Right lobe of liver (tissue), 6 donors: ENCODE measurements around the gene LDLRAD4. TPM values are rescaled to one million over a fixed set of nuclear protein-coding genes. Genes with fewer than 3 reads are reported as not detected.

Source experiments
- ATAC-seq, 4 donors: fragments of 200-7000 bp; cut with Tn5 transposase; one replicate each; pipeline ENCODE4 v1.9.1; 2020; ENCODE audit warnings: mild to moderate bottlenecking in 4 of 4, moderate library complexity in 4 of 4
- DNase-seq, 3 donors: peaks; one replicate each; pipeline ENCODE4 v3.0.0-alpha.2; 2020
- H3K27ac ChIP-seq, 3 donors: fragments of 200-600 bp; one replicate each; pipeline ENCODE4 v1.8.0; 2022
- H3K27me3 ChIP-seq, 2 donors: fragments of 200-600 bp; one replicate each; pipeline ENCODE4 v1.8.0; 2022
- H3K36me3 ChIP-seq, 4 donors: fragments of 200-600 bp; sonication (generic) in 1 of 4; one replicate each; pipeline versions ENCODE4 v1.5.1 to v1.8.0; 2017 to 2022; ENCODE audit warnings: control low read depth in 1 of 4
- H3K4me1 ChIP-seq, 4 donors: fragments of 200-600 bp; sonication (generic) in 1 of 4; one replicate each; pipeline versions ENCODE4 v1.5.1 to v1.8.0; 2017 to 2022; ENCODE audit warnings: control low read depth in 1 of 4
- H3K4me3 ChIP-seq, 3 donors: fragments of 200-600 bp; one replicate each; pipeline ENCODE4 v1.8.0; 2022
- H3K9me3 ChIP-seq, 4 donors: fragments of 200-600 bp; sonication (generic) in 1 of 4; one replicate each; pipeline versions ENCODE4 v1.5.1 to v1.8.0; 2017 to 2022; ENCODE audit warnings: control low read depth in 1 of 4
- POLR2A ChIP-seq: fragments of 450-650 bp; IDR thresholded peaks from one replicate; pipeline ENCODE4 v1.6.1; 2017; ENCODE audit warnings: antibody characterized with exemption, mild to moderate bottlenecking
- WGBS: methylation state at CpG from one replicate; pipeline ENCODE4 v1.1.6; 2018; ENCODE audit warnings: low coverage, low lambda C conversion rate; ENCODE audit not compliant: insufficient coverage; ENCODE audit errors: missing lambda C conversion rate; 5-methylcytosine and 5-hydroxymethylcytosine counted together
- intact Hi-C, 2 donors: fragments of 100-400 bp; cut with DNase I; formaldehyde crosslinking; loops; one replicate each; pipeline versions ENCODE4 v1.11.2 to v1.14.1; 2022
- total RNA-seq, 6 experiments: library from RNA; depleted of rRNA in 2 of 6; stranded (reverse); fragments of >200 nt in 2 of 6; fragmentation: NEBNext Ultra II Directional in 3 of 6; extraction: Animal tissue kit (Norgen Biotek cat#: 25700) in 3 of 6; gene quantifications; one replicate each; pipeline versions ENCODE4 v1.1.0 to v1.2.4, GENCODE V29; 2016 to 2023
- TF ChIP-seq, protein P1 (sequence below), 4 donors: fragments of 200-600 bp in 3 of 4; fragments of 450-650 bp in 1 of 4; IDR thresholded peaks; one replicate each; pipeline versions ENCODE4 v1.5.1 to v1.8.0; 2016 to 2022; ENCODE audit warnings: antibody characterized with exemption in 4 of 4, mild to moderate bottlenecking in 2 of 4
- donor health status: DM: no; HTN: yes; CAD: no.
- donor health status: DM: no; HTN: no; CAD: no.
- donor health status: DM: no; HTN: no; CAD: no.
- donor health status: DM: no; HTN: yes; CAD: no.
- donor health status: DM: no; HTN: yes; CAD: no.

Gene LDLRAD4
- total RNA-seq, 6 experiments from 2014 or later: 10.6 to 66.4 (median 18.7) TPM

DNA sequence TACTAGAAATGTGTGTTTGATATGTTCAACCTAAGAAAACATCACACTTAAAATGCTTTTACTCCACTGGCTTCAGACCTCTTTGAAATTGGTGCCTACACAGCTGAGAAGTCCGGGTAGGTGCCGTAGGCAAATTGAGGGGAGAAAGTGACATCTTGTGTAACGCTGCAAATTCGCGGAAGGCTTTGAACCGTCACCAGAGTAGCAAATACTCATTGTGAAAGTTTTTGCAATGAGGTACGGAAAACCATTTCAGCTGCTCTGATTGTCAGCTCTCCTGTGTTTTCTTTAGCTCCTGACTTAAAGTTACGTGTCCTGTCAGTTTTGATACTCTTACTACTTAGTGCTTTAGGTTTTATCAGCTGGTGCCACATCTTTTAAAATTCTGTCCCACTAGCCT, 283.3 kb downstream of the LDLRAD4 start:
- TF ChIP-seq, protein P1, sequence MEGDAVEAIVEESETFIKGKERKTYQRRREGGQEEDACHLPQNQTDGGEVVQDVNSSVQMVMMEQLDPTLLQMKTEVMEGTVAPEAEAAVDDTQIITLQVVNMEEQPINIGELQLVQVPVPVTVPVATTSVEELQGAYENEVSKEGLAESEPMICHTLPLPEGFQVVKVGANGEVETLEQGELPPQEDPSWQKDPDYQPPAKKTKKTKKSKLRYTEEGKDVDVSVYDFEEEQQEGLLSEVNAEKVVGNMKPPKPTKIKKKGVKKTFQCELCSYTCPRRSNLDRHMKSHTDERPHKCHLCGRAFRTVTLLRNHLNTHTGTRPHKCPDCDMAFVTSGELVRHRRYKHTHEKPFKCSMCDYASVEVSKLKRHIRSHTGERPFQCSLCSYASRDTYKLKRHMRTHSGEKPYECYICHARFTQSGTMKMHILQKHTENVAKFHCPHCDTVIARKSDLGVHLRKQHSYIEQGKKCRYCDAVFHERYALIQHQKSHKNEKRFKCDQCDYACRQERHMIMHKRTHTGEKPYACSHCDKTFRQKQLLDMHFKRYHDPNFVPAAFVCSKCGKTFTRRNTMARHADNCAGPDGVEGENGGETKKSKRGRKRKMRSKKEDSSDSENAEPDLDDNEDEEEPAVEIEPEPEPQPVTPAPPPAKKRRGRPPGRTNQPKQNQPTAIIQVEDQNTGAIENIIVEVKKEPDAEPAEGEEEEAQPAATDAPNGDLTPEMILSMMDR (IDR thresholded peaks at IDR 0.05): no peak
- TF ChIP-seq POLR2A: no peak
- intact Hi-C loops: no loop called here
- Histone ChIP-seq H3K4me3 (no peak overlapping the region), H3K27ac (peak overlapping the region; percentile 8 to 78 (median 26)), H3K9me3 (no peaks in the 10 kb centered on the region), H3K27me3 (no peaks in the 10 kb centered on the region), H3K36me3 (no peaks in the 10 kb centered on the region), H3K4me1 (peaks cover 0 to 25% (median 12%) of the 10 kb centered on the region in 4 donors)
- ATAC-seq (peak; percentile 66 to 76 (median 70)), DNase-seq (peak in 1 of 3 donors; percentile 64)
- 13% methylated on average over 4 of the region's 8 CpGs for WGBS

DNA sequence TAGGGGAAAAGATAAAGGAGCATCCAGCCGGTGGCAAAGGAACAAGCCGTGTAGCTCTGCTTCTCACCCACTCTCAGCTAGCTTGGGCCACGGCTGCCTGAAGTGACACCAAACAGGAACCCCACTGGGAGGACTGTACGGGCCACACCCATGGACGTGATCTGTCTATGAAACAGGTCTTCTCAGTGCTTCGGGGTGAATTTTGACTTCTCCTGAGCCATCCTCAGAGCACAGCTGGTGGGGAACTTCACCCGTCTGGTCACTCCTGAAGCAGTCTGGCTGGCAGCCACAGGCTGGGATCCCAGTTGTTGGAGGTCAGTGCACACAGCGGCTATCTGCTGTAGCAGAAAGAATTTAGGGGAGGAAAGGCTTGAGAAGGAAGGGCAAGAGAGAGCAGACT, 284.0 kb downstream of the LDLRAD4 start:
- H3K9me3 ChIP-seq: no peaks in the 10 kb centered on the region
- intact Hi-C loops: no loop called here
- no peaks in the 10 kb centered on the region for H3K36me3 ChIP-seq
- peaks cover 0 to 25% (median 12%) of the 10 kb centered on the region in 4 donors for H3K4me1 ChIP-seq
- no peak for TF ChIP-seq POLR2A
- TF ChIP-seq, protein P1 (IDR thresholded peaks at IDR 0.05): no peak
- H3K27ac ChIP-seq: peak overlapping the region in 1 of 3 donors; percentile 78
- peak in 2 of 3 donors; percentile 55 to 73 for DNase-seq
- 50% methylated on average over 8 of the region's 8 CpGs for WGBS
- no peak overlapping the region for H3K4me3 ChIP-seq
- peak; percentile 33 to 64 (median 48) for ATAC-seq
- no peaks in the 10 kb centered on the region for H3K27me3 ChIP-seq

- WGBS: 75% methylated on average over 5 of the region's 6 CpGs
- TF ChIP-seq, protein P1 (IDR thresholded peaks at IDR 0.05): no peak
- TF ChIP-seq POLR2A: no peak
- no peaks in the 10 kb centered on the region for H3K36me3 ChIP-seq
Measured at GRCh38 chr18:13503836-13504235, 285.3 kb downstream of the LDLRAD4 start.

GRCh38 chr18:13505780-13506345, 287.3 kb downstream of the LDLRAD4 start:
- intact Hi-C loops: no loop called here
- Histone ChIP-seq H3K27ac (no peak overlapping the region), H3K4me3 (no peak overlapping the region), H3K4me1 (peaks cover 0 to 15% (median 7%) of the 10 kb centered on the region in 4 donors), H3K27me3 (no peaks in the 10 kb centered on the region), H3K36me3 (no peaks in the 10 kb centered on the region), H3K9me3 (no peaks in the 10 kb centered on the region)
- no peak for TF ChIP-seq POLR2A
- TF ChIP-seq, protein P1 (IDR thresholded peaks at IDR 0.05): no peak
- WGBS: 66% methylated on average over 11 of the region's 12 CpGs
- DNase-seq (no peak), ATAC-seq (no peak)

More at GRCh38 chr18:13503836-13504235, 285.3 kb downstream of the LDLRAD4 start:
- no peak overlapping the region for H3K4me3 ChIP-seq
- no peaks in the 10 kb centered on the region for H3K27me3 ChIP-seq
- no peaks in the 10 kb centered on the region for H3K9me3 ChIP-seq
- no peak overlapping the region for H3K27ac ChIP-seq
- H3K4me1 ChIP-seq: peaks cover 0 to 25% (median 12%) of the 10 kb centered on the region in 4 donors
- ATAC-seq (no peak), DNase-seq (no peak)
- intact Hi-C loops: no loop called here
